ENCODE data around the gene KNDC1.

DNA sequence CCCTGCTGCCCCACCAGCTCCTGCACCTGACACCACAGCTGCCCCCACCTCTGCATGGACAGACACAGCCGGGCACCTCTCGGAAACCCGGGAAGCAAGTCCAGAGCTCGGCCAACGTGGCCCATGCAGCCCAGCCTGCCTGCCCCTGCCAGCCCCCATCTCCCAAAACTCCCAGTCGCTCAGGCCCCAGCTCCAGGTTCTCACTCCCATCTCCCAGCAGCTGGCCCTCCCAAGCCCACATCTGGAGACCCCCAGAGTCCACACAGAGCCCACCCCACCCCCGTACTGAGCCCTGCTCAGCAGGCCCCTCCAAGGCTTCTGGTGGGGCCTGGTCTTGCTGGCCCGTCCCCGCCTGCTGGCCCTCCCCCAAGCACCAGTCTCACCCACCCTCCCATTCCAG, 37.8 kb downstream of the KNDC1 start:
- no peak for TF ChIP-seq POLR2A (IDR thresholded peaks at IDR 0.05; ENCODE audit: low read depth, low read length)
- TF ChIP-seq, protein P1, sequence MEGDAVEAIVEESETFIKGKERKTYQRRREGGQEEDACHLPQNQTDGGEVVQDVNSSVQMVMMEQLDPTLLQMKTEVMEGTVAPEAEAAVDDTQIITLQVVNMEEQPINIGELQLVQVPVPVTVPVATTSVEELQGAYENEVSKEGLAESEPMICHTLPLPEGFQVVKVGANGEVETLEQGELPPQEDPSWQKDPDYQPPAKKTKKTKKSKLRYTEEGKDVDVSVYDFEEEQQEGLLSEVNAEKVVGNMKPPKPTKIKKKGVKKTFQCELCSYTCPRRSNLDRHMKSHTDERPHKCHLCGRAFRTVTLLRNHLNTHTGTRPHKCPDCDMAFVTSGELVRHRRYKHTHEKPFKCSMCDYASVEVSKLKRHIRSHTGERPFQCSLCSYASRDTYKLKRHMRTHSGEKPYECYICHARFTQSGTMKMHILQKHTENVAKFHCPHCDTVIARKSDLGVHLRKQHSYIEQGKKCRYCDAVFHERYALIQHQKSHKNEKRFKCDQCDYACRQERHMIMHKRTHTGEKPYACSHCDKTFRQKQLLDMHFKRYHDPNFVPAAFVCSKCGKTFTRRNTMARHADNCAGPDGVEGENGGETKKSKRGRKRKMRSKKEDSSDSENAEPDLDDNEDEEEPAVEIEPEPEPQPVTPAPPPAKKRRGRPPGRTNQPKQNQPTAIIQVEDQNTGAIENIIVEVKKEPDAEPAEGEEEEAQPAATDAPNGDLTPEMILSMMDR (IDR thresholded peaks at IDR 0.05; ENCODE audit: extremely low read depth in 1 of 2, insufficient read depth in 1 of 2, low read depth in 1 of 2, low read length in 2 of 2) = no peak
- no peak for TF ChIP-seq EZH2 (IDR thresholded peaks at IDR 0.05; ENCODE audit: borderline replicate concordance, low read depth, low read length, severe bottlenecking)
- no peak for TF ChIP-seq POLR2AphosphoS5 (IDR thresholded peaks at IDR 0.05; ENCODE audit: insufficient read depth, low read depth, low read length)
- TF ChIP-seq, protein P2, sequence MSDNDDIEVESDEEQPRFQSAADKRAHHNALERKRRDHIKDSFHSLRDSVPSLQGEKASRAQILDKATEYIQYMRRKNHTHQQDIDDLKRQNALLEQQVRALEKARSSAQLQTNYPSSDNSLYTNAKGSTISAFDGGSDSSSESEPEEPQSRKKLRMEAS (IDR thresholded peaks at IDR 0.05; ENCODE audit: insufficient read depth, insufficient read length) = no peak
- TF ChIP-seq JUN (IDR thresholded peaks at IDR 0.05; ENCODE audit: borderline replicate concordance, insufficient read depth, insufficient read length, low read depth) = no peak
